ENCODE results near the gene METTL26. TPM values are rescaled to one million over a fixed set of nuclear protein-coding genes. Genes with fewer than 3 reads are reported as not detected.

Gene METTL26
- polyA plus RNA-seq, 2 of the 4 experiments (the other 2 are of a cell fraction): 47.2 to 78.3 TPM

- Histone ChIP-seq H3K4me1 (peaks cover 41% of the 10 kb centered on the region), H3K27ac (peak overlapping the region; percentile 96 to 98), H3K9me3 (no peaks in the 10 kb centered on the region), H3K4me2 (peak overlapping the region; percentile 74), H3K4me3 (peak overlapping the region; percentile 90)
- ChIA-PET POLR2A (interaction anchor here (0.8 to 1.3 kb wide), 4 partner anchors 10 to 70 kb away, joined by 3 read pairs; partner anchors contain the start of genes METTL26 and WDR90), CTCF (interaction anchor here (0.9 to 1.3 kb wide), 4 partner anchors 9 to 68 kb away, joined by 3 to 5 read pairs (median 4); no protein-coding TSS in a partner anchor)
- WGBS (ENCODE audit: missing lambda C conversion rate): 3% methylated on average over 5 of the region's 107 CpGs
- FAIRE-seq (no peak), ATAC-seq (peak; percentile 73 to 86), DNase-seq (ENCODE audit: low read depth in 1 of 2, low spot score in 1 of 2) (peak; percentile 81 to 97)
- TF ChIP-seq KDM1A (IDR thresholded peaks at IDR 0.05; ENCODE audit: low read depth) (no peak), PHF8 (IDR thresholded peaks at IDR 0.05; ENCODE audit: borderline replicate concordance, low read depth) (peak; percentile 36; the same call in 1 of the 2 replicates), TP53 (CRISPR knock-in tag; IDR thresholded peaks at IDR 0.05) (0 out of 2 replicates have a peak, but pooled peaks have one; percentile 65), EHF (CRISPR knock-in tag; IDR thresholded peaks at IDR 0.05) (no peak), BCL3 (IDR thresholded peaks at IDR 0.05) (peak; percentile 87; the same call in 1 of the 3 replicates), RAD21 (conservative IDR thresholded peaks at IDR 0.05 in 1 of 2, IDR thresholded peaks at IDR 0.05 in 1 of 2) (peak in 1 of 2 experiments; percentile 20; a peak in 2 of 5 replicates), JUN (IDR thresholded peaks at IDR 0.05) (peak; percentile 37 to 89; a peak in 4 of 5 replicates), POLR2A (IDR thresholded peaks at IDR 0.05; ENCODE audit: low read length) (peak; percentile 86), TFCP2L1 (CRISPR knock-in tag; IDR thresholded peaks at IDR 0.05) (0 out of 2 replicates have a peak, but pooled peaks have one; percentile 38)
Measured at GRCh38 chr16:588889-589657, 47.0 kb downstream of the METTL26 start.

- Histone ChIP-seq H3K27ac (peak overlapping the region; percentile 96 to 98), H3K4me3 (peak overlapping the region; percentile 90), H3K4me1 (peaks cover 38% of the 10 kb centered on the region), H3K4me2 (peak overlapping the region; percentile 74), H3K9me3 (no peaks in the 10 kb centered on the region)
- 2% methylated on average over 19 of the region's 21 CpGs for WGBS (ENCODE audit: missing lambda C conversion rate)
- no peak for FAIRE-seq
- peak in 1 of 2 experiments; percentile 67 for DNase-seq (ENCODE audit: low read depth in 1 of 2, low spot score in 1 of 2)
- ATAC-seq: peak; percentile 6 to 9
- TF ChIP-seq NFE2L2 (conservative IDR thresholded peaks at IDR 0.05; ENCODE audit: low read length): no peak
- no peak for TF ChIP-seq EHMT2 (IDR thresholded peaks at IDR 0.05; ENCODE audit: low read depth)
- no peak for TF ChIP-seq BCL3 (IDR thresholded peaks at IDR 0.05)
- TF ChIP-seq HEYL (CRISPR knock-in tag; IDR thresholded peaks at IDR 0.05): no peak
- TF ChIP-seq ZC3H11A (IDR thresholded peaks at IDR 0.05): no peak
- TF ChIP-seq NR3C1 (IDR thresholded peaks at IDR 0.05): no peak
- no peak; the same call in 1 of the 2 replicates for TF ChIP-seq POLR2AphosphoS2 (conservative IDR thresholded peaks at IDR 0.05; ENCODE audit: low read length)
- no peak for TF ChIP-seq HOXA7 (CRISPR knock-in tag; IDR thresholded peaks at IDR 0.05)
- TF ChIP-seq CTCF (IDR thresholded peaks at IDR 0.05): no peak
- no peak for TF ChIP-seq E2F6 (IDR thresholded peaks at IDR 0.05; ENCODE audit: borderline replicate concordance, low read depth)
- TF ChIP-seq SREBF2 (IDR thresholded peaks at IDR 0.05): no peak
- TF ChIP-seq PBX3 (IDR thresholded peaks at IDR 0.05): no peak
- TF ChIP-seq PHF8 (IDR thresholded peaks at IDR 0.05; ENCODE audit: borderline replicate concordance, low read depth): no peak
- ChIA-PET CTCF (interaction anchor here (0.9 to 1.3 kb wide), 4 partner anchors 9 to 68 kb away, joined by 3 to 5 read pairs (median 4); no protein-coding TSS in a partner anchor), POLR2A (interaction anchor here (0.8 to 1.3 kb wide), 4 partner anchors 9 to 71 kb away, joined by 3 read pairs; partner anchors contain the start of genes METTL26 and WDR90)
Measured at GRCh38 chr16:588639-588888, 47.5 kb downstream of the METTL26 start.

Measured in A549 (cell line).